ENCODE measurements around the gene SLC30A7. TPM values are rescaled to one million over a fixed set of nuclear protein-coding genes. Genes with fewer than 3 reads are reported as not detected.
A peak's percentile ranks its signal among the peaks of the same experiment; 100 is the strongest.

SLC30A7 gene
- total RNA-seq, 1 experiment from 2014 or later, result 55.0 TPM

DNA sequence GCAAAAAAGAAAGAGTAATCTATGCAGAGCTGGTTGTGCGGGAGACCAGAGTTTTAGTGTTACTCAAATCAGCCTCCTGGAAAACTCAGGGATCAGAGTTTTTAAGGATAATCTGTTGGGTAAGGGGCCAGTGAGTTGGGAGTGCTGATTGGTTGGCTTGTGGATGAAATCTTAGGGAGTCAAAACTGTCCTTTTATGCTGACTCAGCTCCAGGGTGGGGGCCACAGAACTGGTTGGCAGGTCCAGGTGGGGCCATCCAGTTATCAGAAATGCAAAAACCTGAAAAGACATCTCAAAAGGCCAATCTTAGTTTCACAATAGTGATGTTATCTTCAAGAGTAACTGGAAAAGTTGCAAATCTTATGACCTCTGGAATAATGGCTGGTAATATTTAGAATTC is 4.5 kb upstream of the SLC30A7 start:
- ChIA-PET CTCF (interaction anchor here (0.6 to 0.7 kb wide), 2 partner anchors 23 kb away, joined by 3 read pairs; no protein-coding TSS in a partner anchor), POLR2A (interaction anchor here (0.6 kb wide), 1 partner anchor 44 kb away, joined by 3 read pairs; no protein-coding TSS in a partner anchor)
- intact Hi-C loops (cut with micrococcal nuclease), result loop anchor here (10.0 kb wide), 1 partner anchor 757 kb away; the partner anchor contains the start of genes SASS6 and TRMT13
- Mint-ChIP-seq H3K27me3 (ENCODE audit: insufficient read depth, unreplicated experiment) (no peaks in the 10 kb centered on the region), H3K36me3 (ENCODE audit: insufficient read depth, unreplicated experiment) (peaks cover 20% of the 10 kb centered on the region), H3K27ac (ENCODE audit: low read depth, unreplicated experiment) (no peak overlapping the region), H3K4me3 (ENCODE audit: unreplicated experiment) (no peak overlapping the region), H3K4me1 (ENCODE audit: insufficient read depth, unreplicated experiment) (peaks cover 6% of the 10 kb centered on the region), H3K9me3 (ENCODE audit: unreplicated experiment) (peaks cover 8% of the 10 kb centered on the region)
- no TSS peak for BruUV-seq (replicated peaks)
- DNase-seq (ENCODE audit: unreplicated experiment), result no peak
- TF ChIP-seq, protein P1, sequence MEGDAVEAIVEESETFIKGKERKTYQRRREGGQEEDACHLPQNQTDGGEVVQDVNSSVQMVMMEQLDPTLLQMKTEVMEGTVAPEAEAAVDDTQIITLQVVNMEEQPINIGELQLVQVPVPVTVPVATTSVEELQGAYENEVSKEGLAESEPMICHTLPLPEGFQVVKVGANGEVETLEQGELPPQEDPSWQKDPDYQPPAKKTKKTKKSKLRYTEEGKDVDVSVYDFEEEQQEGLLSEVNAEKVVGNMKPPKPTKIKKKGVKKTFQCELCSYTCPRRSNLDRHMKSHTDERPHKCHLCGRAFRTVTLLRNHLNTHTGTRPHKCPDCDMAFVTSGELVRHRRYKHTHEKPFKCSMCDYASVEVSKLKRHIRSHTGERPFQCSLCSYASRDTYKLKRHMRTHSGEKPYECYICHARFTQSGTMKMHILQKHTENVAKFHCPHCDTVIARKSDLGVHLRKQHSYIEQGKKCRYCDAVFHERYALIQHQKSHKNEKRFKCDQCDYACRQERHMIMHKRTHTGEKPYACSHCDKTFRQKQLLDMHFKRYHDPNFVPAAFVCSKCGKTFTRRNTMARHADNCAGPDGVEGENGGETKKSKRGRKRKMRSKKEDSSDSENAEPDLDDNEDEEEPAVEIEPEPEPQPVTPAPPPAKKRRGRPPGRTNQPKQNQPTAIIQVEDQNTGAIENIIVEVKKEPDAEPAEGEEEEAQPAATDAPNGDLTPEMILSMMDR (IDR thresholded peaks at IDR 0.05; ENCODE audit: unreplicated experiment), result no peak

DNA sequence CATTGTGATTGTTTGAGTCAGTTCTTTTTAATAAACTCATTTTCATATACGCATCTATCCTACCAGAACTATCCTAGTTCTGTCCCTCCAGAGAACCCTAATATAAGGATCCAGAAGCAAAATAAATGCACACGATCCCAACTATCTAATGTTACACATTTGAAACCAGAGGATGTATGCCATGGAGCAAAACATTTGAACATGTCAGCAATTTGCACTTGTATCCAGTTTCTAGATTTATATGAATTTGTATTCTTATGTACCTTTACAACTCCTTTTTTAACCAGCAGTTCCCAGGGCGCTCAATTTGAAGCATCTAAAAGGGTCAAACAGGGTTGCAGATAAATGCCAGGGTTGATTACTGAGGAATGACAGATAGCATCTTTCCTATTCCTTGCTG is 3.3 kb upstream of the SLC30A7 start:
- intact Hi-C loops (cut with micrococcal nuclease), result loop anchor here (10.0 kb wide), 1 partner anchor 758 kb away; the partner anchor contains the start of genes SASS6 and TRMT13
- POLR2A ChIA-PET, result interaction anchor here (1.0 kb wide), 1 partner anchor 134 kb away, joined by 3 read pairs; the partner anchor contains the start of gene DPH5
- Mint-ChIP-seq H3K36me3 (ENCODE audit: insufficient read depth, unreplicated experiment) (peaks cover 11% of the 10 kb centered on the region), H3K9me3 (ENCODE audit: unreplicated experiment) (peaks cover 8% of the 10 kb centered on the region), H3K27ac (ENCODE audit: low read depth, unreplicated experiment) (no peak overlapping the region), H3K4me1 (ENCODE audit: insufficient read depth, unreplicated experiment) (peaks cover 6% of the 10 kb centered on the region), H3K4me3 (ENCODE audit: unreplicated experiment) (no peak overlapping the region), H3K27me3 (ENCODE audit: insufficient read depth, unreplicated experiment) (no peaks in the 10 kb centered on the region)
- BruUV-seq (replicated peaks), result no TSS peak
- no peak for DNase-seq (ENCODE audit: unreplicated experiment)
- CTCF ChIA-PET, result interaction anchor here (1.0 kb wide), 1 partner anchor 396 kb away, joined by 3 read pairs; no protein-coding TSS in a partner anchor
- TF ChIP-seq, protein P1 (IDR thresholded peaks at IDR 0.05; ENCODE audit: unreplicated experiment), result no peak

DNA sequence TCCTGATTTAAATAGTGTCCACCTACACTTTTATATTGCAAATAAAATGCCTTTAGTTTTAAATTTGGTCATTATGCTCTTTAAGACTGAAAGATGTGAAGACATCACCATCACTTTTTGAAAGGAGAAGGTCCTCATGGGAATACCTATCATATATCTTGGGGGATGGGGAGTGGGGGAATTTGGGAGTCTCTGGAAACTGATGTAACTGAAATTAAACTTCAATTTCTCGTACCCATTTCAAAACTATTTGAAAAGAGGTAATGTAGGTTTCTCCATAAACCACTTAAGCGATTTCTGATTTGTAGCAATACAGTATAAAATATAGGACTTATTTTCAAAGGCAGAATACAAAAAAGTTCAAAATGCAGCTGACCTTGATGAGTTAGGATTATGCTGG is 2.2 kb upstream of the SLC30A7 start:
- Mint-ChIP-seq H3K9me3 (ENCODE audit: unreplicated experiment) (peaks cover 8% of the 10 kb centered on the region), H3K36me3 (ENCODE audit: insufficient read depth, unreplicated experiment) (peaks cover 6% of the 10 kb centered on the region), H3K27ac (ENCODE audit: low read depth, unreplicated experiment) (peak overlapping the region; percentile 99), H3K27me3 (ENCODE audit: insufficient read depth, unreplicated experiment) (no peaks in the 10 kb centered on the region), H3K4me3 (ENCODE audit: unreplicated experiment) (peak overlapping the region; percentile 96), H3K4me1 (ENCODE audit: insufficient read depth, unreplicated experiment) (peaks cover 6% of the 10 kb centered on the region)
- peak; percentile 1 for DNase-seq (ENCODE audit: unreplicated experiment)
- intact Hi-C loops (cut with micrococcal nuclease), result loop anchor here (10.0 kb wide), 1 partner anchor 759 kb away; the partner anchor contains the start of genes SASS6 and TRMT13
- no TSS peak for BruUV-seq (replicated peaks)
- TF ChIP-seq, protein P1 (IDR thresholded peaks at IDR 0.05; ENCODE audit: unreplicated experiment), result no peak
- ChIA-PET CTCF (interaction anchor here (1.7 to 1.9 kb wide), 2 partner anchors 8 to 394 kb away, joined by 6 to 20 read pairs; no protein-coding TSS in a partner anchor), POLR2A (interaction anchor here (0.6 to 5.0 kb wide), 13 partner anchors 11 to 924 kb away, joined by 3 to 139 read pairs (median 8); partner anchors contain the start of genes CDC14A, DBT, SLC35A3 and TRMT13)

Data from MCF 10A (cell line).